ENCODE data around the gene CSMD2. TPM values are rescaled to one million over a fixed set of nuclear protein-coding genes. Genes with fewer than 3 reads are reported as not detected.

Gene CSMD2
- total and polyA plus RNA-seq, 2 experiments from 2014 or later, result 5.3 to 16.6 TPM

DNA sequence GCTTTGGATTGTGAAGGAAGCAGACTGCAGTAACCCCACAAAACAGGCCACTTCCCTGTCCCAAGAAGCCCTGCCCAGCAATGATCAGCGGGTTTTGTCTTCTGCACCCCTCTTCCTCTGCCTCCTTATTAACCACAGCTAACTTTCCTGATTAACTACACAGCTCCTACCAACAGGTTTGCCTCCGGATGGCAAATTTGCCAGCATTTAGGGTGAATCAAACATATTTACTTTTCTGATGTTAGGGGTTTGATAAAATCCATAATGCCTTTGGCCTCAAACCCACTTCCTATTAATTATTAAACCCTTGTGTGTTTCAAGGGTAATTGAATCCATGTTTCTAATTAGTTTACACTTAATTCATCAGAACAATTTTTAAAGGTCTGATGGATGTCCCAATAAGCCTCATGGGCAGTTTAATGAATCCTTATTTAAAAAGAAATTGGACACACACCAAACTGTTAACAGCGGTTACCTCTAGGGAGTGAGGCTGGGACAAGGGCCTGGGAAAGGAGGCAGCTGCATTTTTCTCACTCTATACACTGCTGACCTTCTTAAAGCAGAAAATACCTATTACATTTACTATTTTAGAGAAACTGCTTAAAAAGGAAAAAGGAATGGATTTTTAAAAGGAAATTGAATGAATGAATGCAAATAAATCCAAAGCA, 91.9 kb downstream of the CSMD2 start:
- Mint-ChIP-seq H3K4me1 (peaks cover 21% of the 10 kb centered on the region; the same call in 2 of the 3 replicates), H3K4me3 (no peak overlapping the region; the same call in 2 of the 3 replicates), H3K36me3 (ENCODE audit: low read depth) (peaks cover 43% of the 10 kb centered on the region), H3K27me3 (ENCODE audit: insufficient read depth, low read depth, poor library complexity) (peaks cover 8% of the 10 kb centered on the region), H3K27ac (no peak overlapping the region), H3K9me3 (peaks cover 22% of the 10 kb centered on the region)
- ATAC-seq (no peak), DNase-seq (ENCODE audit: low spot score) (no peak)
- Histone ChIP-seq H4K20me1 (replicated peaks; ENCODE audit: insufficient read depth) (peaks cover 5% of the 10 kb centered on the region), H2AFZ (no peak overlapping the region), H3F3A (replicated peaks; ENCODE audit: low read depth) (no peaks in the 10 kb centered on the region), H3K36me3 (ENCODE audit: insufficient read depth) (0 out of 2 replicates have a peak, but pooled peaks cover 9% of the 10 kb centered on the region), H3K4me3 (no peak overlapping the region), H3K27me3 (ENCODE audit: insufficient read depth) (no peaks in the 10 kb centered on the region), H3K9me2 (ENCODE audit: insufficient read depth) (no peaks in the 10 kb centered on the region), H3K4me1 (ENCODE audit: insufficient read depth) (peaks cover 12% of the 10 kb centered on the region; the same call in 1 of the 2 replicates), H3K27ac (ENCODE audit: low read depth) (no peak overlapping the region), H3K4me2 (no peak overlapping the region), H3K79me2 (replicated peaks; ENCODE audit: insufficient read depth) (peaks cover 55% of the 10 kb centered on the region)
- no peak for TF ChIP-seq NANOG (IDR thresholded peaks at IDR 0.05; ENCODE audit: borderline replicate concordance)
- no peak for TF ChIP-seq EZH2 (IDR thresholded peaks at IDR 0.05; ENCODE audit: low read depth, unreplicated experiment)
- no peak for TF ChIP-seq STAT1 (IDR thresholded peaks at IDR 0.05; ENCODE audit: unreplicated experiment)
- TF ChIP-seq, protein P1, sequence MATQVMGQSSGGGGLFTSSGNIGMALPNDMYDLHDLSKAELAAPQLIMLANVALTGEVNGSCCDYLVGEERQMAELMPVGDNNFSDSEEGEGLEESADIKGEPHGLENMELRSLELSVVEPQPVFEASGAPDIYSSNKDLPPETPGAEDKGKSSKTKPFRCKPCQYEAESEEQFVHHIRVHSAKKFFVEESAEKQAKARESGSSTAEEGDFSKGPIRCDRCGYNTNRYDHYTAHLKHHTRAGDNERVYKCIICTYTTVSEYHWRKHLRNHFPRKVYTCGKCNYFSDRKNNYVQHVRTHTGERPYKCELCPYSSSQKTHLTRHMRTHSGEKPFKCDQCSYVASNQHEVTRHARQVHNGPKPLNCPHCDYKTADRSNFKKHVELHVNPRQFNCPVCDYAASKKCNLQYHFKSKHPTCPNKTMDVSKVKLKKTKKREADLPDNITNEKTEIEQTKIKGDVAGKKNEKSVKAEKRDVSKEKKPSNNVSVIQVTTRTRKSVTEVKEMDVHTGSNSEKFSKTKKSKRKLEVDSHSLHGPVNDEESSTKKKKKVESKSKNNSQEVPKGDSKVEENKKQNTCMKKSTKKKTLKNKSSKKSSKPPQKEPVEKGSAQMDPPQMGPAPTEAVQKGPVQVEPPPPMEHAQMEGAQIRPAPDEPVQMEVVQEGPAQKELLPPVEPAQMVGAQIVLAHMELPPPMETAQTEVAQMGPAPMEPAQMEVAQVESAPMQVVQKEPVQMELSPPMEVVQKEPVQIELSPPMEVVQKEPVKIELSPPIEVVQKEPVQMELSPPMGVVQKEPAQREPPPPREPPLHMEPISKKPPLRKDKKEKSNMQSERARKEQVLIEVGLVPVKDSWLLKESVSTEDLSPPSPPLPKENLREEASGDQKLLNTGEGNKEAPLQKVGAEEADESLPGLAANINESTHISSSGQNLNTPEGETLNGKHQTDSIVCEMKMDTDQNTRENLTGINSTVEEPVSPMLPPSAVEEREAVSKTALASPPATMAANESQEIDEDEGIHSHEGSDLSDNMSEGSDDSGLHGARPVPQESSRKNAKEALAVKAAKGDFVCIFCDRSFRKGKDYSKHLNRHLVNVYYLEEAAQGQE (IDR thresholded peaks at IDR 0.05; ENCODE audit: unreplicated experiment), result no peak
- no peak for TF ChIP-seq EZH2phosphoT487 (IDR thresholded peaks at IDR 0.05; ENCODE audit: unreplicated experiment)
- TF ChIP-seq, protein P2, sequence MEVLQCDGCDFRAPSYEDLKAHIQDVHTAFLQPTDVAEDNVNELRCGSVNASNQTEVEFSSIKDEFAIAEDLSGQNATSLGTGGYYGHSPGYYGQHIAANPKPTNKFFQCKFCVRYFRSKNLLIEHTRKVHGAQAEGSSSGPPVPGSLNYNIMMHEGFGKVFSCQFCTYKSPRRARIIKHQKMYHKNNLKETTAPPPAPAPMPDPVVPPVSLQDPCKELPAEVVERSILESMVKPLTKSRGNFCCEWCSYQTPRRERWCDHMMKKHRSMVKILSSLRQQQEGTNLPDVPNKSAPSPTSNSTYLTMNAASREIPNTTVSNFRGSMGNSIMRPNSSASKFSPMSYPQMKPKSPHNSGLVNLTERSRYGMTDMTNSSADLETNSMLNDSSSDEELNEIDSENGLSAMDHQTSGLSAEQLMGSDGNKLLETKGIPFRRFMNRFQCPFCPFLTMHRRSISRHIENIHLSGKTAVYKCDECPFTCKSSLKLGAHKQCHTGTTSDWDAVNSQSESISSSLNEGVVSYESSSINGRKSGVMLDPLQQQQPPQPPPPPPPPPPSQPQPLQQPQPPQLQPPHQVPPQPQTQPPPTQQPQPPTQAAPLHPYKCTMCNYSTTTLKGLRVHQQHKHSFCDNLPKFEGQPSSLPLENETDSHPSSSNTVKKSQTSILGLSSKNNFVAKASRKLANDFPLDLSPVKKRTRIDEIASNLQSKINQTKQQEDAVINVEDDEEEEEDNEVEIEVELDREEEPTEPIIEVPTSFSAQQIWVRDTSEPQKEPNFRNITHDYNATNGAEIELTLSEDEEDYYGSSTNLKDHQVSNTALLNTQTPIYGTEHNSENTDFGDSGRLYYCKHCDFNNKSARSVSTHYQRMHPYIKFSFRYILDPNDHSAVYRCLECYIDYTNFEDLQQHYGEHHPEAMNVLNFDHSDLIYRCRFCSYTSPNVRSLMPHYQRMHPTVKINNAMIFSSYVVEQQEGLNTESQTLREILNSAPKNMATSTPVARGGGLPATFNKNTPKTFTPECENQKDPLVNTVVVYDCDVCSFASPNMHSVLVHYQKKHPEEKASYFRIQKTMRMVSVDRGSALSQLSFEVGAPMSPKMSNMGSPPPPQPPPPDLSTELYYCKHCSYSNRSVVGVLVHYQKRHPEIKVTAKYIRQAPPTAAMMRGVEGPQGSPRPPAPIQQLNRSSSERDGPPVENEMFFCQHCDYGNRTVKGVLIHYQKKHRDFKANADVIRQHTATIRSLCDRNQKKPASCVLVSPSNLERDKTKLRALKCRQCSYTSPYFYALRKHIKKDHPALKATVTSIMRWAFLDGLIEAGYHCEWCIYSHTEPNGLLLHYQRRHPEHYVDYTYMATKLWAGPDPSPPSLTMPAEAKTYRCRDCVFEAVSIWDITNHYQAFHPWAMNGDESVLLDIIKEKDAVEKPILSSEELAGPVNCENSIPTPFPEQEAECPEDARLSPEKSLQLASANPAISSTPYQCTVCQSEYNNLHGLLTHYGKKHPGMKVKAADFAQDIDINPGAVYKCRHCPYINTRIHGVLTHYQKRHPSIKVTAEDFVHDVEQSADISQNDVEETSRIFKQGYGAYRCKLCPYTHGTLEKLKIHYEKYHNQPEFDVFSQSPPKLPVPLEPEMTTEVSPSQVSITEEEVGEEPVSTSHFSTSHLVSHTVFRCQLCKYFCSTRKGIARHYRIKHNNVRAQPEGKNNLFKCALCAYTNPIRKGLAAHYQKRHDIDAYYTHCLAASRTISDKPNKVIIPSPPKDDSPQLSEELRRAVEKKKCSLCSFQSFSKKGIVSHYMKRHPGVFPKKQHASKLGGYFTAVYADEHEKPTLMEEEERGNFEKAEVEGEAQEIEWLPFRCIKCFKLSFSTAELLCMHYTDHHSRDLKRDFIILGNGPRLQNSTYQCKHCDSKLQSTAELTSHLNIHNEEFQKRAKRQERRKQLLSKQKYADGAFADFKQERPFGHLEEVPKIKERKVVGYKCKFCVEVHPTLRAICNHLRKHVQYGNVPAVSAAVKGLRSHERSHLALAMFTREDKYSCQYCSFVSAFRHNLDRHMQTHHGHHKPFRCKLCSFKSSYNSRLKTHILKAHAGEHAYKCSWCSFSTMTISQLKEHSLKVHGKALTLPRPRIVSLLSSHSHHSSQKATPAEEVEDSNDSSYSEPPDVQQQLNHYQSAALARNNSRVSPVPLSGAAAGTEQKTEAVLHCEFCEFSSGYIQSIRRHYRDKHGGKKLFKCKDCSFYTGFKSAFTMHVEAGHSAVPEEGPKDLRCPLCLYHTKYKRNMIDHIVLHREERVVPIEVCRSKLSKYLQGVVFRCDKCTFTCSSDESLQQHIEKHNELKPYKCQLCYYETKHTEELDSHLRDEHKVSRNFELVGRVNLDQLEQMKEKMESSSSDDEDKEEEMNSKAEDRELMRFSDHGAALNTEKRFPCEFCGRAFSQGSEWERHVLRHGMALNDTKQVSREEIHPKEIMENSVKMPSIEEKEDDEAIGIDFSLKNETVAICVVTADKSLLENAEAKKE (CRISPR knock-in tag; IDR thresholded peaks at IDR 0.05), result no peak
- TF ChIP-seq JUNB (IDR thresholded peaks at IDR 0.05; ENCODE audit: unreplicated experiment), result no peak
- TF ChIP-seq ZNF331 (CRISPR knock-in tag; IDR thresholded peaks at IDR 0.05; ENCODE audit: low read depth), result no peak
- TF ChIP-seq, protein P3, sequence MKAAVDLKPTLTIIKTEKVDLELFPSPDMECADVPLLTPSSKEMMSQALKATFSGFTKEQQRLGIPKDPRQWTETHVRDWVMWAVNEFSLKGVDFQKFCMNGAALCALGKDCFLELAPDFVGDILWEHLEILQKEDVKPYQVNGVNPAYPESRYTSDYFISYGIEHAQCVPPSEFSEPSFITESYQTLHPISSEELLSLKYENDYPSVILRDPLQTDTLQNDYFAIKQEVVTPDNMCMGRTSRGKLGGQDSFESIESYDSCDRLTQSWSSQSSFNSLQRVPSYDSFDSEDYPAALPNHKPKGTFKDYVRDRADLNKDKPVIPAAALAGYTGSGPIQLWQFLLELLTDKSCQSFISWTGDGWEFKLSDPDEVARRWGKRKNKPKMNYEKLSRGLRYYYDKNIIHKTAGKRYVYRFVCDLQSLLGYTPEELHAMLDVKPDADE (IDR thresholded peaks at IDR 0.05), result no peak
- no peak for TF ChIP-seq POLR2AphosphoS5 (IDR thresholded peaks at IDR 0.05; ENCODE audit: low read depth)
- TF ChIP-seq, protein P4, sequence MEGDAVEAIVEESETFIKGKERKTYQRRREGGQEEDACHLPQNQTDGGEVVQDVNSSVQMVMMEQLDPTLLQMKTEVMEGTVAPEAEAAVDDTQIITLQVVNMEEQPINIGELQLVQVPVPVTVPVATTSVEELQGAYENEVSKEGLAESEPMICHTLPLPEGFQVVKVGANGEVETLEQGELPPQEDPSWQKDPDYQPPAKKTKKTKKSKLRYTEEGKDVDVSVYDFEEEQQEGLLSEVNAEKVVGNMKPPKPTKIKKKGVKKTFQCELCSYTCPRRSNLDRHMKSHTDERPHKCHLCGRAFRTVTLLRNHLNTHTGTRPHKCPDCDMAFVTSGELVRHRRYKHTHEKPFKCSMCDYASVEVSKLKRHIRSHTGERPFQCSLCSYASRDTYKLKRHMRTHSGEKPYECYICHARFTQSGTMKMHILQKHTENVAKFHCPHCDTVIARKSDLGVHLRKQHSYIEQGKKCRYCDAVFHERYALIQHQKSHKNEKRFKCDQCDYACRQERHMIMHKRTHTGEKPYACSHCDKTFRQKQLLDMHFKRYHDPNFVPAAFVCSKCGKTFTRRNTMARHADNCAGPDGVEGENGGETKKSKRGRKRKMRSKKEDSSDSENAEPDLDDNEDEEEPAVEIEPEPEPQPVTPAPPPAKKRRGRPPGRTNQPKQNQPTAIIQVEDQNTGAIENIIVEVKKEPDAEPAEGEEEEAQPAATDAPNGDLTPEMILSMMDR (conservative IDR thresholded peaks at IDR 0.05; ENCODE audit: low read depth in 2 of 2), result no peak
- no peak for TF ChIP-seq CREB1 (CRISPR knock-in tag; IDR thresholded peaks at IDR 0.05; ENCODE audit: low read depth)
- TF ChIP-seq ZNF114 (CRISPR knock-in tag; IDR thresholded peaks at IDR 0.05), result no peak
